Kidney tubule cell (primary cell): ENCODE measurements around the gene ZNF408.
"Not testable (repeated sequence)": the region's sequence is repeated elsewhere in the genome, so short reads cannot be mapped to it uniquely, and the experiment has no call there.

Source experiments
- DNase-seq: peaks from one replicate; pipeline ENCODE4 v3.0.0-alpha.2; 2018; ENCODE audit warnings: low spot score

Gene ZNF408

DNA sequence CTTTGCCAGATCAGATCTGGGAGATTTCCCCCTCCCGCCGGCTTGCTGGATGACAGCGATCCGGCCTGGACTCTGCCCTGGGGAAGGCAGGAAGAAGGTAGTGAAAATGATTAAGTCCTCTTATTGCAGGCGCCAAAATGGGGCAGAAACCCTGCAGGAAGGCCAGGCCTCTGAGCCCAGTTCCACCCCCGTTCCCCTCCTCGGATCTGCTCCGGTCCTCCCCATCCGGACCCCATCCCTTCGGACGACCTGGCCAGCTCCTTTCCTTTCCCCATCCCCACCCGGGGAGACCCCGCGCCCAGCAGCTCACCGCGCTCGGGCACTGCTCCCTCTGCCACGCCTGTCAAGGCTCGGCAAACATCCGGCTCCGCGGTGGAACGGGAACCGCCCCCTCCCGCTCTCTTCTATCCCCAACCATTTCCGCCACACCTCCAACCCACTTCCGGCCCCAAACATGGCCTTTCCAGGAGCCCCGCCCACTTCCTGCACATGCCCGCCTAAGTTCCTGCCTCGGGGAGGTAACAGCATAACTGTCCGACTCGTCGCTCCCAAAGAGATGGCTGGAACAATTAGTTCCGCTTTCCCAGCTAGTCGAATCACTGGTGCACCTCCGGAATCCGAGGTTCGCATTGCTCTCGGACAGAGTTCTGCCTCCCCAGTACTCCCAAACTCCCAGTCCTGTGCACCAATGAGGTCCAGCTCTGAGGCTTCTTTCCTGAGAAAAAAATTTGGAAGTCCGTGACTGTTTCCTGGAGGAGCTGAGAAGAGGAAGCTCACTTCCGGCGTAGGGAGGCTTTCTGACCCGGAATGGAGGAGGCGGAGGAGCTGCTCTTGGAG, at the start of gene ZNF408, which contains the start of gene ARHGAP1:
ZNF408 (plus strand) TSS at position 791 of the 837 bp plus-strand sequence; CDS start at position 808, 17 bp downstream.
ARHGAP1 (minus strand) TSS at position 379 of the 837 bp plus-strand sequence. CDS start 4,512 bp downstream, outside the sequence.
- peak; percentile 98 for DNase-seq

DNA sequence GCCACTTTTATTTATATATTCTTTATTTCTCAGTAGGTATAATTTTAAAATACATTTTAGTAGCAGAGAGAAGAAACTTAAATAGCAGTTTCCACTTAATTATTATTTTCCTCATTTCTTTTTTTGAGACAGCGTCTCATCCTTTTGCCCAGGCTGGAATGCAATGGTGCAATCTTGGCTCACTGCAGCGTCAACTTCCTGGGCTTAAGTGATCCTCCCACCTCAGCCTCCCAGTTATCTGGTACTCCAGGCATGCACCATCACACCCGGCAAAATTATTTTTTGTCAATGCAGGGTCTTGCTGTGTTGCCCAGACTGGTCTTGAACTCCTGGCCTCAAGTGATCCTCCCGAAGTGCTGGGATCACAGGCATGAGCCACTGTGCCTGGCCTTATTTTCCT, 45.2 kb upstream of the ZNF408 start:
- DNase-seq = no peak

DNA sequence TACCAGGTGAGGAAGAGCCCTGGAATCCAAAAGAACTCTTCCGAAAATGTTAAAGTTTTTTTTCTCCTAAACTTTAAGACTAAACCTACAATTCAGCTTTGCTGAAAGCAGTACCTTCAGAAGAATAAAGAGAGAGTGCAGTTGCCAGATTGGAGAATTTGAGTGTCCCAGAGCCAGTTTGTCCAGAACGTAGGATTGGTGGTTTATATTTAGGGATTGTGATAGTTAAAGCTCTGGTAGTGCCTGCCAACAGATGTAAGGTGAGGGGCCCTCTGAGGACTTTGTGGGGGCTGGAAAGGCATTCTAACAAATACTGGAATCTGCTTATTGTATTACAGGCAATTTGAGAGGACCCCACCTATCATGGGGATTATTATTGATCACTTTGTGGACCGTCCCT, 43.6 kb upstream of the ZNF408 start:
- DNase-seq = no peak

DNA sequence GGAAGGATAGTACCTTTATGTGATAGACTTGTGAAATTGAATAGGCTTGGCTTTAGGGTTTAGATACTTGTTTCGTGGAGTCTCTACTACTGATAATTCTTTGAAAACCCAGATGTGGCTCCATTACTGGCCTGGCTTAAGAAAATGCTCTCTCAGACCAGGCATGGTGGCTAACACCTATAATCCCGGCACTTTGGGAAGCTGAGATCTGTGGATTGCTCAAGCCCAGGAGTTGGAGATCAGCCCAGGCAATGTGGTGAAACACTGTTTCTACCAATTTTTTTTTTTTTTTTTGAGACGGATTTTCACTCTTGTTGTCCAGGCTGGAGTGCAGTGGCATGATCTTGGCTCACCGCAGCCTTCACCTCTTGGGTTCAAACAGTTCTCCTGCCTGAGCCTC, 42.6 kb upstream of the ZNF408 start:
- DNase-seq = no peak

DNA sequence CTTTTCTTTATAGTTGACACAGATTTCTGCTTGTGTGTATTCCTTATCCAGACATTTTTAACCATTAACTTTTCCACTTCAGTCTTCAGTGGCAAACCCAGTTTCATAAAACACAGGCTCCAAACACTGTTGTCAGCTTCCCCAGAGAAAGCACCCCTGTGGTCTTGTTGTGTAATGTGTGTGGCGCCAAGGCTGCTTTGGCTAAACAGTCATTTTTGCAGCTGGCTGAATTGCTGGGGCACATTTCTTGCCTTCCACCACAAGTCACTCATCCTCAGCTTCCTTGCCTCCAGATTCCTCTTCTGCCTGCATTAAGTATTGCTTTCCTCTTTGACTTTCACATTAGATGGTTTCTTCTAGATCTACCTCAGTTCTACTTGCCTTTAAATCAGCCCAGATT, 40.9 kb upstream of the ZNF408 start:
- no peak for DNase-seq

DNA sequence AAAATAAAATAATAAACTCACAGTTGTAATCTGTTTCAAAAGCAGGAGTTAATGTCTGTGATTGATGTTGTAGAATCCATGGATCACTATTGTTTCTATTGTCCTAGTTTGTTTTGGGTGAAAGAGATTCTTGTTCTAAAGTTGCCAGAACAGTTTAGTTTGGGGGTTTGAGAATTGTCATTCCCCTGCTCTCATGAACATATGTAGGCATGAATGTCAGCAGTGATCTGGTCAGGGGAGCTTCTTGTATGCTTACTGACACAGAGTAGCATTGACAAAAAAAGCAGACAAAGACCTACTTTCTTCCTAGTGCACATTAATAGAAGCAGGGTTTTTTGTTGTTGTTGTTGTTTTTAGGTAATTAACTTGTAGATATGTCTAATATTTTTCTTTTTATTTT, 39.0 kb upstream of the ZNF408 start:
- no peak for DNase-seq

DNA sequence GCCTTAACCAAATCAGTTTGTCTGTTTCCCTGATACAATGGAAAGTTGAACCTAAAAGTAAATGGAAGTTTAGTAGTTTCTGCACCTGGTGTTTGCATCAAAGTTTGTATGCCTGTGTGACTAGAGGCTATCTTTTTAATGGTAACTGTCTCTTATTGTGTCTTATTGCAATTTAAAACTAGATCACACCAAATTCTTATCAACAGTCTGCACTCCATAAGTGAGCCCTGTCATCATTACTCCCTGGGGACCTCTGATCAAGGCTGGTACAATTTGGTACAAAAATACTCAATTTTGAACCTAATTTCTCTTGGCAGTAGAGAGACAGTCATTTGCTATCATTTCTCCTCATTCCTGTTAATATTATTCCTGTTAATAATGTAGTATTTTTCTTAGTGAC, 38.5 kb upstream of the ZNF408 start:
- no peak for DNase-seq

DNA sequence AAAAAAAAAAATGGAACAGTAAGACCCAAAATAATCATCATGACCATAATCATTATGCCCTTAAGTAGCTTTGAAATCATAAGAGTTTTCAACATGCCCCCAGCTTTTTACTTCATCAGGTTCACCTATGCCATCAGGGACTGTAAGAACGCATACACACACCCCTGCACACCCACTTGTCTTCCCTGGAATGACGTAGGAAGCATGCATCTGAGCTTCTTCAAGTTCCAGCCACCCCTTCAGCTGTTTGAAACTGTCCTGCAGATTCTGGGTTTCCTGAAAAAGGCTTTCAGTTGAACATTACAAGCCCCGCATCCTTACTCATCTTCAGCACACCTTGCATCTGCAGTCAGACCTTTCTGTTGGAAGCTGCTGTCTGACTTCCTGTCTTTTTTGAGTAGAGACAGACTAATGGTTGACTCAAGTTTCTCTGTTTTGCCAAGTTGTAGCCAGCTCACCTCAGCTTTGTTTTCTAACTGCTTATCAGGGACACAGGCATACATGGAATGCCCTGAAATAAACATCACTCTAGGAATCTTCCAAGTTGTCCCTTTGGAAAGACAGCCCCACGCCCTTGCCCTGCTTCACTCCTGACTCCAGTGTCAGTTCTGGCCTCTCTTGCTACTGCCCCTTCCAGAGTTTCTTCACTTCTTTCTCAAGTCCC, 37.4 kb upstream of the ZNF408 start:
- no peak for DNase-seq

DNA sequence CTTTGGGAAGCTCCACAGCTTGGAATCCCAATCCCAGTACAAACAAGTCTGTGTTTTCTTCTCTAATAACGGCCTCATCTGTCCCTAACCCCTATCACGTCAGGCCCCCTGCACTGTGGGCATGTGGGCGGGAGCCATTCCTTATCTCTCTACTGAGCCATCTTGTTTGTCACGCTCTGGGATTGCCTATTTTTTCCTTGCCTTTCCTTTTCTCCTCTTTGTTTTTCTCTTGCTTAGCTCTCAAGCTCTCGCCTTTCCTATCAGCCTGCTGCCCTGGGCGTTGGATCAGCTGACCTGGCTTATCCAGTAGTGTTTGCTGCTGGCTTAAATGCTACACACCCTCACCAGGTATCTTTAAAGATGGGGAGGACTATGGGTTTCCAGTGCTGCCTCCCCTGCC, 36.2 kb upstream of the ZNF408 start:
- DNase-seq = no peak

DNA sequence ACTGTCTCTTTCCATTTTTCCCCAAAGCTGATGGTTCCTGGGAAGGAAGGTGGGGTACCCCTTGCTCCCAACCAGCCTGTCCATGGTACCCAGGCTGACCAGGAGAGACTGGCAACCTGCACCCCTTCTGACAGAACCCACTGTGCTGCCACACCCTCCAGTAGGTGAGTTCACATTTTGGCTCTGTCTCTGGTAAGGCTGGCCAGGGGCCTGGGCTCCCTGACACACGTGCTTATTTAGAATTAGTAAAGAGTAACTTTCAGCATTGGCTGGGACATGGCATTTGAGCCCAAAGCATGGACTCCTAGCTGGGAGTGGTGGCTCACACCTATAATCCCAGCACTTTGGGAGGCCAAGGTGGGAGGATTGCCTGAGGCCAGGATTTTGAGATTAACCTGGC, 35.5 kb upstream of the ZNF408 start:
- no peak for DNase-seq

DNA sequence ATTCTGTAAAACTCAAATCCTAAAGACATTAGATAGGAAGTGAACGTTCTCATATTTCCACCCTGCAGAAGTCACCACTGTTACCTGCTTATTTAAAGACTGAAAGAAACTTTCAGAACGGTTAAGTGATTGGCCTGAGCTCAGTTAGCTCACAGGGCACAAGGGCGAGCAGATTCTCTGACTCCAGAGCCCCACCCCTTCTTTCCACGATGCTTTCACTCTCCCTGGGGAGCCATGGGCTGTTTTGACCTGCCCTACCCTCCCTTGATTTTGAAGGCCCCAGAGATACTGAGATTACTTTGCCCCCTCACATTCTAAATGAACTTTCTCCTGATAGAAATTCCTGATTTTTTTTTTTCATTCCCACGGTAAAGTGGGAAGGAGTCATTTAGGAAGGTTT, 34.3 kb upstream of the ZNF408 start:
- DNase-seq = no peak

DNA sequence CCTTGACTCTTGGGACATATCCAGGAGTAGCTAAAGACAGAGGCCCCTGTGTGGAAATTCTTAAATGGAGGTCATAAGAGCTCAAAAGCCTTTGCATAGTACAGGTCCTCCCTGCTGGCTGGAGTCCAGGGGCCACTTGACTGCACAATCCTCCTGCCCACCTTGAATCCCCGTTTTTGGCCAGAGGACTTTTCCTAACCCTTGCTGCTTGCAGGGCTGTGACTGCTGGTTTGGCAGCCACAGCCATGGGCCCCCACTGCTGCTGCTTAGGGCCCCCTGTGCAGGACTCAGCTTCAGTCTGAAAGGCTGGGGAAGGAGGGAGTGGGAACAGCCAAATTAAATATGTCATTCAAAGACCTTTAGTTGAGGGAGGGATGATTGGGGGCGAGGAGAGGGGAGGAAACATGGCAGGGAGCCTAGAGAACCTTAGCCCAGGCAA, 33.8 kb upstream of the ZNF408 start:
- DNase-seq = no peak

DNA sequence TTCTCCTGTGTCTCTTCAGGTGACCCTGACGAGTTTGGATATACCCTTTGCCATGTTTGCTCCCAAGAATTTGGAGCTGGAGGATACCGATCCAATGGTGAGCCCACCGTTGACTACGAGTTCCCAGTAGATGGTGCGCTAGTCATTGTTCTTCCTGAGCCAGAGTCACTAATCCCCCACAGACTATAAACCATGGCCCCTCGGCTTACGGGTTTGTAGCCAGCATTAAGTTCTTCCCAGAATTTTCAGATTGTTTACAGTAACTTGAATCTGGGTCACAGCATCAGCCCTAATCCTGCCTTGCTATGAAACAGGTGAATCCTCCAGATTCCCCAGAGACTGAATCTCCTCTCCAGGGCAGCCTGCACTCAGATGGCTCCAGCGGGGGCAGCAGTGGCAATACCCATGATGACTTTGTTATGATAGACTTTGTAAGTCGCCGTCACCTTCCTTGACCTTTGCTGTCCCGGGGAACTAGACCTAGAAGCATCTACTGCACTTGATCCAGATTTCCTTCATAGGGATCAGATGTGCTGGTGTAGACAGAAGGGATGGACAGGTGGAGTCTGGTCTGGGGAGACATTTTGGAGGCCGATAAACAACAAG, 32.2 kb upstream of the ZNF408 start:
- no peak for DNase-seq

DNA sequence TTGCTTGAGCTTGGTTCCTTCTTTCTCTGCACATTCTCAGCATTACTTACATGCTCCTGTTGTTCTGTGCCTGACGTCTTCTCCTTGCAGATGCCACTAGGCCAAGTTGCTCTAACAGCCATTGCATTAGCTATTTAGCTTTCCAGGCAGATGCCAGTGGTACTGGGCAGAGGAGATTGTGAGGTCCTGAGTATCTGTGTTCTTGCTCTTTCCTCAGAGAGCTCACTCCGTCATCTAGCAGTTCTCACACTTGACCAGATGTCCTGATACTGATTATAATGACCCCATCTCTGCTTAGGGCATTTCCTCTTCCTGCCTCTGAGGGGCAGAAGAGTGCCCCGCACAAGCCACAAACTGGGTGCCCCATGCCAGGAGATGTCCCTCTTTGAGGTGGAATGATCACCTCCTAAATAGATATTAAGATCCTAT, 31.1 kb upstream of the ZNF408 start:
- DNase-seq = peak; percentile 16

DNA sequence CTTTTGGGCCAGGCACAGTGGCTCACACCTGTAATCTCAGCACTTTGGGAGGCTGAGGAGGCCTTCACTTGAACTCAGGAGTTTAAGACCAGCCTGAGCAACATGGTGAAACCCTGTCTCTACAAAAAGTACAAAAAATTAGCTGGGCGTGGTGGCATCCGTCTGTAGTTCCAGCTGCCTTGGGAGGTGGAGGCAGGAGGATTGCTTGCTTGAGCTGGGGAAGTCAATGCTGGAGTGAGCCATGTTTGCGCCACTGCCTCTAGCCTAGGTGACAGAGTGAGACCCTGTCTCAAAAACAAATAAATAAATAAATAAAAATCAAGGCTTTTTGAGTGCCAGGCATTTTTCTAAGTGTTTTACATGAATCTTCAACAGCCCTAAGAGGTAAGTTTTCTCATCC, 30.3 kb upstream of the ZNF408 start:
- DNase-seq = not testable (repeated sequence)

DNA sequence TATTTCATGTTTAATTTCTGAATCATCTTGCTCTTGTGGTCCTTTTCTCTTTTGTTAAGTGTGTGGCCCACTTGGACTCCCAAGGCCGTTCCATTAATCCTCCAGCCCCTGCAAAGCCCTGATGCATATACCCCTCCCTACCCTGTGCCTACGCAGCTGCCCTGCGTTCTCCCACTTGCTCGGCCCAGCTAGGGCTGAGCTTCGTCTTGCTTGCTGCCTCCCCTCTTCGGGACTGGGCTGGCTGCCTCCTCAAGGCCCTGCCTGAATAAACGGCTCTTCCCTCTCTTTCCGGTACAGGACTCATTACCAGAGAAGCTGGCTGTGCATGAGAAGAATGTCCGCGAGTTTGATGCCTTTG, 28.9 kb upstream of the ZNF408 start:
- DNase-seq = no peak

DNA sequence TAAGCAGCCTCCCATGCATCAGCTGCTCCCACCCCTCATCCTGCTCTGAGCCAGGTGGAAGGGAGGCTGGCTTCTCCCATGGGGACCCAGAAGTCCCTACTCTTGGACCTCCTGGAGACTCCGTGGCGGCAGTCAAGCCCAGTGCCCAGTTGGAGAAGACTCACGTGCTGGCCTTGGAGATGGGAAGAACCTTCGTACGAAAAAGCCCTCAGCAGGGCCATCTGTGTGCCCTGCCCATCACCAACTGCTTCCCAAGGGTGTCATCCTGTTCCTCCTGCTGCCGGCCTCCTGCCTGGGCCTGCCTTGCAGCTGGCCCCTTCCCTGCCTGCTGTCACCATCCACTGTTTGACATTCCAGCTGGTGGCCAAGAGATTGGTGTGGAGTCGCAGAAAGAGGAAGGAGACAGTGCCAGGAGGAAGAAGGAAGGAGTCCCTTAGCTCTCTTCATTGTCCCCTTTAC, 28.4 kb upstream of the ZNF408 start:
- DNase-seq = no peak

DNA sequence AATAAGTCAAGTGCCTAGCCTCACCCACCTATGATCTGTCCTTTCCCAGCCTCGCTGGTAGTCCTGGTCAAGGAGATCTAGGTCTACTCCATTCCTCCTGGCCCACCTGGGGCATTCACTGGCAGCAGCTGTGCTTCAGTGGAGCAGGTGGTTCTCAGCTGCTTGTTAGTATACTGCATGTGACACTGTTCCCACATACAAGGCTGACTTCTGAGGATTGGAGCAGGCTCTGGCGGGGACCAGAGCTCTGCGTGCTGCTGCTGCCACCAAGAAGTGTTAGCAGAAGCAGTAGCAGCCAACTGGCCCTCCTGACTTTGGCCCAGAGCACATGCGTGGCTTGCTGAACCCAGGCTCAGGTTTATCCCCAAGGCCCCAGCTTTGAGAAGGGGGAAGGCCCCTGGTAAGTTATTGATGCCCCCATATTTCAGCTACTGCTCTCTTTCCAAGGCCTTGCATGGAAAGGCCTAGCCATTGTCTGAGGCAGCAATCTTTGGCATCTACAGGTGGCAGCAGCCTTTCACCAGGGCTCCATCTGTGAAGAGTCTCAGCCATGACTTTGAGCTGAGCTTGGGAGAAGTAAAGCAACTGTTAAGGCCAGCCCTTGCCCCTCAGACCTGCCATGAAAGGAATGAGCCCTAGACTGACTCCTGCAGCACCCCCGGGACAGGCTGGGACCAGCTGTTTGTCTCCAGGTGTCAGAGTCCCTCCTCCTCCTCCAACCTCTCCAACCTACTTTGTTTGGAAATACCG, 26.9 kb upstream of the ZNF408 start:
- DNase-seq = no peak

DNA sequence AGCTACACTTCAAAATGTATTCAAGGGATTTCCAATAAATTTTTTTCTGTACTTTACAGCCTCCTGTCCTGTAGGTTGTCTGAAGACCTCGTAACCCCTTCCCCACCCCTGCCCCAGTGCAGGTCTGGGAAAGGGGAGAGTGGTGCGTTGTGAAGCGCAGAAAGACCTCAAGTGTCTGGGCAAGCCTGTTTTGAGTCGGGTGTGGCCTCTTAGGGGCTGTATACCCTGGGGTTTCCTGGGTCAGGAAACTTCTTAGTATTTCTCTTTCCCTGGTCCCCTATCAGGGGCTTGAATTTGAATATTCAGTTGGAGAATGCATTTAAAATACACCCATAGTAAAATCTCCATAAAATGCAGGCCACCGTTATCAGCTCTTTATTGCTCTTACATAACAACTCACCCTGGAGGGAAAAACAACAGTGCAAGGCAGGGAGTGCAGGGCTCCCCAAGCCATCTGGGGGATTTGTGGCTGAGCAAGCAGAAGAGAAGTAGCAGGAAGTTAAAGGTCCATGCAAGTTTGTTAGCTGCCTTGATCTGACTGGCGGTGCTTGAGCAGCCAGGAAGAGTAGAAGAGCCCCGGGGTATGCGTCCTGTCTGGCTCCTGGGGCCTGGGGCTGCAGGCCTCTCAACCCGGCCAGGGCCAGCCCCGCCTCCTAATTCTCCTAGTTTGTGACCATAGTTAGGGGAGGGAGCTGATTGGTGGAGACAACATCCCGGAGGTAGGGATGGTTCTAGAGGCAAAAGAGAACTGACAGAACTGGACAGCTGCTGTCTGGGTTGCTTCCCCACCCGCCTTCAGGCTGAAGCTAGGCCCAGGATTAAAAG, 26.2 kb upstream of the ZNF408 start:
- no peak for DNase-seq

DNA sequence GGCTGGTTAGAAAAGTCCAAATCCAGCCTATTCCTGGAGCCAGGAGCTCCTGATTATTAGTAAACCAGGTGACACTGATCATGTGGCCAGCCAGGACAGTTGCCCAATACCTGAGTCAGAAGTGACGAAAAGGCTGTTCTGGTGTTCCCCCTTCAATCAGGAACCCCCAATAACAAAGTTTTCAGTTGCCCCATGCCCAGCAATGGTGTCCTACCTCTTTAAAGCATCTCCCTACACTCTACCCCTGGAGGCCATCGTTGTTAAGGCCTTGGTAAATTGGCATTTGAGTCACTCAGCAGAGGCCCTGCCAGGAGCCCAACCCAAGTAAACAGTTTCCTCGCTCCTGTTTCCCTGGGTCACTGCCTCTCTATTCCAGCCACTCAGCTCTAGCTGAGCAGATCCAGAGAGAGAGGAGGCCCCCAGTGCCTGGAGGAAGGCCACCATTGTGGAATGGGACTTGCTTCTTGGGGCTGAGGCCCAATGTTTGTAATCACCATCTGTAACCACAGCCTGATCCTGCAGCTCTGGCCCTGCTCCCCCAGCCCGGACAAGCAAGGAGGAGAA, 25.5 kb upstream of the ZNF408 start:
- DNase-seq = peak; percentile 49

DNA sequence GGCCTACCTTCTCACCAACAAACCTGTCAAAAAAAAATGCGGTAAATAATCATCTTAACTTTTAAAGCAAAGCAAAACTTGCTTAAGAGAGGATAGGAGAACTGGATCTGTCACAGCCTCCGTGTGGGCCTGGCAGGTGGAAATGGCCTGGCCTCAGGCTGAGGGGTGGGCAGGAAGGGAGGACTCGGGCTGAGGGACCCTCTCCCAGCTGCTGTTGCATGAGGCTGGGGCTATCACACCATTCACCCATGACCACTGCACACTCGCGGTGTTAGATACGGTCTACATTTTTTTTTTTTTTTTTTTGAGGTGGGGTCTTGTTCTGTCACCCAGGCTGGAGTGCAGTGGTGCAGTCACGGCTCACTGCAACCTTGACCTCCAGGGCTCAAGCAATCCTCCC, 24.9 kb upstream of the ZNF408 start:
- no peak for DNase-seq
